WTC11 (cell line): ENCODE results near the gene RAX2. TPM values are rescaled to one million over a fixed set of nuclear protein-coding genes. Genes with fewer than 3 reads are reported as not detected.

Source experiments
- ATAC-seq: fragments of 200-7000 bp; cut with Tn5 transposase; 2 replicates; pipeline ENCODE4 v1.10.0; 2021; ENCODE audit warnings: mild to moderate bottlenecking, moderate library complexity
- CTCF ChIA-PET: fragments of 300-600 bp; sonication (Branson Sonifier 250); formaldehyde crosslinking; loops from one replicate; lab custom pipeline; 2021; ENCODE audit warnings: antibody characterized with exemption; lab: Charles Lee
- POLR2A ChIA-PET: fragments of 350-600 bp; sonication (Branson Sonifier 250); formaldehyde crosslinking; loops from one replicate; lab custom pipeline; 2021; ENCODE audit warnings: antibody characterized with exemption; lab: Charles Lee
- DNase-seq: peaks from one replicate; pipeline ENCODE4 v3.0.0; 2021; ENCODE audit warnings: low spot score
- H3K27ac Mint-ChIP-seq: 2 replicates; pipeline ENCODE4 v1.8.0; 2021; ENCODE audit warnings: mixed read lengths
- H3K27me3 Mint-ChIP-seq: 2 replicates; pipeline ENCODE4 v1.8.0; 2021; ENCODE audit warnings: low read depth, mild to moderate bottlenecking, moderate library complexity, mixed read lengths
- H3K36me3 Mint-ChIP-seq: 2 replicates; pipeline ENCODE4 v1.8.0; 2021; ENCODE audit warnings: mixed read lengths
- H3K4me1 Mint-ChIP-seq: 2 replicates; pipeline ENCODE4 v1.8.0; 2022; ENCODE audit warnings: mixed read lengths
- H3K4me3 Mint-ChIP-seq: 2 replicates; pipeline ENCODE4 v1.8.0; 2021; ENCODE audit warnings: mild to moderate bottlenecking, moderate library complexity, mixed read lengths
- H3K9me3 Mint-ChIP-seq: 2 replicates; pipeline ENCODE4 v1.8.0; 2021; ENCODE audit warnings: mixed read lengths
- ATF1 ChIP-seq: sonication (generic); formaldehyde crosslinking; IDR thresholded peaks from 2 replicates; pipeline ENCODE4 v1.8.1; 2023; ENCODE audit warnings: mild to moderate bottlenecking, moderate library complexity, missing genetic modification reagents
- FOXJ3 ChIP-seq: sonication (generic); formaldehyde crosslinking; IDR thresholded peaks from 2 replicates; pipeline ENCODE4 v1.9.0; 2021; ENCODE audit warnings: missing genetic modification reagents, mild to moderate bottlenecking, borderline replicate concordance
- MXD4 ChIP-seq: fragments of 250-450 bp; sonication (Bioruptor Pico); IDR thresholded peaks from 2 replicates; pipeline ENCODE4 v1.8.0; 2021; ENCODE audit warnings: mild to moderate bottlenecking, moderate library complexity, borderline replicate concordance
- PRDM15 ChIP-seq: sonication (generic); formaldehyde crosslinking; IDR thresholded peaks from 2 replicates; pipeline ENCODE4 v1.8.0; 2022; ENCODE audit warnings: missing genetic modification reagents
- PRRX2 ChIP-seq: fragments of 250-450 bp; sonication (Bioruptor Pico); IDR thresholded peaks from 2 replicates; pipeline ENCODE4 v1.8.0; 2021; ENCODE audit warnings: mild to moderate bottlenecking
- TCF7 ChIP-seq: sonication (generic); formaldehyde crosslinking; IDR thresholded peaks from 2 replicates; pipeline ENCODE4 v1.8.0; 2022; ENCODE audit warnings: mild to moderate bottlenecking, low read depth, missing genetic modification reagents, moderate library complexity
- ZNF219 ChIP-seq: sonication (generic); formaldehyde crosslinking; IDR thresholded peaks from 2 replicates; pipeline ENCODE4 v1.8.0; 2023; ENCODE audit warnings: missing genetic modification reagents, mild to moderate bottlenecking, borderline replicate concordance
- ZNF281 ChIP-seq: sonication (generic); formaldehyde crosslinking; IDR thresholded peaks from 2 replicates; pipeline ENCODE4 v1.8.0; 2023; ENCODE audit warnings: mild to moderate bottlenecking, missing genetic modification reagents
- ZNF396 ChIP-seq: fragments of 250-450 bp; sonication (Bioruptor Pico); IDR thresholded peaks from 2 replicates; pipeline ENCODE4 v1.8.0; 2021; ENCODE audit warnings: mild to moderate bottlenecking, moderate library complexity, borderline replicate concordance
- total RNA-seq: library from RNA; stranded (reverse); gene quantifications from 3 replicates; pipeline ENCODE4 v1.2.3, GENCODE V29; 2021
- TF ChIP-seq, protein P1 (sequence below): sonication (generic); formaldehyde crosslinking; IDR thresholded peaks from 2 replicates; pipeline ENCODE4 v1.8.1; 2022; ENCODE audit warnings: low read depth, mild to moderate bottlenecking, moderate library complexity, missing genetic modification reagents, borderline replicate concordance
- TF ChIP-seq, protein P2 (sequence below): sonication (generic); formaldehyde crosslinking; IDR thresholded peaks from 2 replicates; pipeline ENCODE4 v1.8.1; 2023; ENCODE audit warnings: mild to moderate bottlenecking, missing genetic modification reagents
- TF ChIP-seq, protein P3 (sequence below): sonication (generic); formaldehyde crosslinking; IDR thresholded peaks from 2 replicates; pipeline ENCODE4 v1.8.0; 2023; ENCODE audit warnings: missing genetic modification reagents
- TF ChIP-seq, protein P4 (sequence below): fragments of 250-450 bp; sonication (Bioruptor Pico); IDR thresholded peaks from 2 replicates; pipeline ENCODE4 v1.9.0; 2021; ENCODE audit warnings: mild to moderate bottlenecking
- TF ChIP-seq, protein P5 (sequence below): sonication (generic); formaldehyde crosslinking; conservative IDR thresholded peaks from 2 replicates; pipeline ENCODE4 v1.8.1; 2023; ENCODE audit warnings: mild to moderate bottlenecking, low read depth, missing genetic modification reagents, moderate library complexity

RAX2 gene
- total RNA-seq, 1 experiment from 2014 or later = 0.09 TPM

DNA sequence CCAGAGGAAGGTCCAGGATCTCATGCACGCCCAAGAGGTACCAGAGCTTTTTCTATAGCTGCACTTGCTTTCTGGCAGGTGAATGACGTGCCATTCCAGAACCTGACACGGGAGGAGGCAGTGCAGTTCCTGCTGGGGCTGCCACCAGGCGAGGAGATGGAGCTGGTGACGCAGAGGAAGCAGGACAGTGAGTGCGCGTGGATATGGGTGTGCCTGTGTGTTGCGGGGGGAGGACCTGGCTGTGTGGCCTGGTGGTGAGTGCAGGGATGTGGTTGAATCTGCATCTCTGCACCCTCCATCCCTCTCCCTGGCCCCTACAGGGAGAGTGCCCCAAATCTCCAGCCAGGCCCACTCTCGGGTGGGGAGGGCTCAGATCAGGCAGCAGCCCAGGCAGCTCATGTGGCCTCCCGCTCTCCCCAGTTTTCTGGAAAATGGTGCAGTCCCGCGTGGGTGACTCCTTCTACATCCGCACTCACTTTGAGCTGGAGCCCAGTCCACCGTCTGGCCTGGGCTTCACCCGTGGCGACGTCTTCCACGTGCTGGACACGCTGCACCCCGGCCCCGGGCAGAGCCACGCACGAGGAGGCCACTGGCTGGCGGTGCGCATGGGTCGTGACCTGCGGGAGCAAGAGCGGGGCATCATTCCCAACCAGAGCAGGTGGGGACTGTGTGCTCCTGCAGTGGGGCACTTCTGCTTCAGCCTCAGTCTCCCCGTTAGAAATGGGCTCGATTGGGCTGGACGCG lies 33.4 kb downstream of the RAX2 start:
- ATAC-seq = no peak
- DNase-seq = no peak
- POLR2A ChIA-PET = no interaction called here
- Mint-ChIP-seq H3K27me3 (no peaks in the 10 kb centered on the region), H3K4me3 (no peak overlapping the region), H3K27ac (no peak overlapping the region), H3K36me3 (peaks cover 8% of the 10 kb centered on the region; the same call in 1 of the 2 replicates), H3K4me1 (no peaks in the 10 kb centered on the region), H3K9me3 (no peaks in the 10 kb centered on the region)
- CTCF ChIA-PET = no interaction called here
- TF ChIP-seq, protein P1, sequence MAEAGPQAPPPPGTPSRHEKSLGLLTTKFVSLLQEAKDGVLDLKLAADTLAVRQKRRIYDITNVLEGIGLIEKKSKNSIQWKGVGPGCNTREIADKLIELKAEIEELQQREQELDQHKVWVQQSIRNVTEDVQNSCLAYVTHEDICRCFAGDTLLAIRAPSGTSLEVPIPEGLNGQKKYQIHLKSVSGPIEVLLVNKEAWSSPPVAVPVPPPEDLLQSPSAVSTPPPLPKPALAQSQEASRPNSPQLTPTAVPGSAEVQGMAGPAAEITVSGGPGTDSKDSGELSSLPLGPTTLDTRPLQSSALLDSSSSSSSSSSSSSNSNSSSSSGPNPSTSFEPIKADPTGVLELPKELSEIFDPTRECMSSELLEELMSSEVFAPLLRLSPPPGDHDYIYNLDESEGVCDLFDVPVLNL (CRISPR knock-in tag) = no peak
- no peak for TF ChIP-seq TCF7
- no peak for TF ChIP-seq ATF1 (CRISPR knock-in tag)
- TF ChIP-seq PRRX2 = no peak

DNA sequence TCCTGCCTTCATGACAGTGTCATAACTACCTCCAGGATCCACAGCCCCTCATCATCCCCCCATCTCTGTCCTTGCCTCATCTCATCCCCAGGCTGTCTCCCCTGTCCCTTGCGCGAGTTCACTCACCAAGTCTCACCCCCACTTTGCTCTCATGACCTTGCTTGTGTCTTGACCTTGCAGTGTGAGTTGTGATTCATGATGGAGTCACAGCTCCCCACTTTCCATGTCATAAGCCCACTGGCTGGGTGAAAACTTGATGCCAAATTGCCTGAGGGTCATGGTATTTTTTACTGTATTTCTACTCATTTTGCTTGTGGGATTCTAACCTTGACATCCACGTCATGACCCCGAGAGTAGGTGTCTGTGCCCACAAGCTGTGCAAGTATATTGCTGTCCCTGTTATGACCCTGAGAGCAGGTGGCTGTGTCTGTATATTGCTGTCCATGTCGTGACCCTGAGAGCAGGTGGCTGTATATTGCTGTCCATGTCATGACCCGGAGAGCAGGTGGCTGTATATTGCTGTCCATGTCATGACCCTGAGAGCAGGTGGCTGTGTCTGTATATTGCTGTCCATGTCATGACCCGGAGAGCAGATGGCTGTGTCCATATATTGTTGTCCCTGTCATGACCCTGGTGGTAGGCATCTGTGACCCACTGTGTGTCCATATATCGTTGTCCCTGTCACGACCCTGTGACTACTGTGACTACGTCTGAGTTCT lies 34.4 kb downstream of the RAX2 start:
- no peaks in the 10 kb centered on the region for H3K4me1 Mint-ChIP-seq
- H3K27me3 Mint-ChIP-seq = no peaks in the 10 kb centered on the region
- no peaks in the 10 kb centered on the region for H3K9me3 Mint-ChIP-seq
- POLR2A ChIA-PET = no interaction called here
- no peak for DNase-seq
- no peak for ATAC-seq
- TF ChIP-seq PRDM15 (CRISPR knock-in tag) = no peak
- TF ChIP-seq, all 79 proteins: peak for 0
- no peak overlapping the region for H3K27ac Mint-ChIP-seq
- CTCF ChIA-PET = no interaction called here
- peaks cover 8% of the 10 kb centered on the region; the same call in 1 of the 2 replicates for H3K36me3 Mint-ChIP-seq
- no peak overlapping the region for H3K4me3 Mint-ChIP-seq

DNA sequence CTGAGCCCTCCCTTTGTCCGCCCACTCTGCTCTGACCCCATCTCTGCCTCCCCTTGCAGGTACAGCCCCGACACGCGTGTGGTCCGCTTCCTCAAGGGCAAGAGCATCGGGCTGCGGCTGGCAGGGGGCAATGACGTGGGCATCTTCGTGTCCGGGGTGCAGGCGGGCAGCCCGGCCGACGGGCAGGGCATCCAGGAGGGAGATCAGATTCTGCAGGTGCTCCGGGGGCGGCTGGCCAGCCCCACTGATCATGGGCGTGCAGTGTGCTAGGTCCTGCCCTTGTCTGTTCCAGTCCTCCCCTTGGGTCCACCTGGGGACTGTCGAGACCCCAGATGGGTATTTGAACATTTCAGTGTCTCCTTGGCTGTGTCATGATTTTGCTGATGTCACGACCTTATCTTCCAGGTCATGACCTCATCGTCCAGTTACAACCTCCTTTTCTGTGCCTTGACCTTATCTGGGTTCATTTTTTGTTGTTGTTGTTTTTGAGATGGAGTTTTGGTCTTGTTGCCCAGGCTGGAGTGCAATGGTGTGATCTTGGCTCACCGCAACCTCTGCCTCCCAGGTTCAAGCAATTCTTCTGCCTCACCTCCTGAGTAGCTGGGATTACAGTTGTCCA lies 35.8 kb downstream of the RAX2 start:
- Mint-ChIP-seq H3K36me3 (peaks cover 11% of the 10 kb centered on the region; the same call in 1 of the 2 replicates), H3K9me3 (no peaks in the 10 kb centered on the region), H3K27ac (no peak overlapping the region), H3K4me1 (no peaks in the 10 kb centered on the region), H3K27me3 (no peaks in the 10 kb centered on the region), H3K4me3 (no peak overlapping the region)
- ChIA-PET POLR2A (interaction anchor here (0.7 kb wide), 1 partner anchor 26 kb away, joined by 6 read pairs; no protein-coding TSS in a partner anchor), CTCF (no interaction called here)
- DNase-seq = no peak
- no peak for ATAC-seq
- TF ChIP-seq ZNF281 (CRISPR knock-in tag) (no peak), MXD4 (CRISPR knock-in tag) (no peak), ZNF396 (CRISPR knock-in tag) (no peak), ZNF219 (no peak), FOXJ3 (no peak)
- TF ChIP-seq, protein P2, sequence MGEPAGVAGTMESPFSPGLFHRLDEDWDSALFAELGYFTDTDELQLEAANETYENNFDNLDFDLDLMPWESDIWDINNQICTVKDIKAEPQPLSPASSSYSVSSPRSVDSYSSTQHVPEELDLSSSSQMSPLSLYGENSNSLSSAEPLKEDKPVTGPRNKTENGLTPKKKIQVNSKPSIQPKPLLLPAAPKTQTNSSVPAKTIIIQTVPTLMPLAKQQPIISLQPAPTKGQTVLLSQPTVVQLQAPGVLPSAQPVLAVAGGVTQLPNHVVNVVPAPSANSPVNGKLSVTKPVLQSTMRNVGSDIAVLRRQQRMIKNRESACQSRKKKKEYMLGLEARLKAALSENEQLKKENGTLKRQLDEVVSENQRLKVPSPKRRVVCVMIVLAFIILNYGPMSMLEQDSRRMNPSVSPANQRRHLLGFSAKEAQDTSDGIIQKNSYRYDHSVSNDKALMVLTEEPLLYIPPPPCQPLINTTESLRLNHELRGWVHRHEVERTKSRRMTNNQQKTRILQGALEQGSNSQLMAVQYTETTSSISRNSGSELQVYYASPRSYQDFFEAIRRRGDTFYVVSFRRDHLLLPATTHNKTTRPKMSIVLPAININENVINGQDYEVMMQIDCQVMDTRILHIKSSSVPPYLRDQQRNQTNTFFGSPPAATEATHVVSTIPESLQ (CRISPR knock-in tag) = no peak
- TF ChIP-seq, protein P3, sequence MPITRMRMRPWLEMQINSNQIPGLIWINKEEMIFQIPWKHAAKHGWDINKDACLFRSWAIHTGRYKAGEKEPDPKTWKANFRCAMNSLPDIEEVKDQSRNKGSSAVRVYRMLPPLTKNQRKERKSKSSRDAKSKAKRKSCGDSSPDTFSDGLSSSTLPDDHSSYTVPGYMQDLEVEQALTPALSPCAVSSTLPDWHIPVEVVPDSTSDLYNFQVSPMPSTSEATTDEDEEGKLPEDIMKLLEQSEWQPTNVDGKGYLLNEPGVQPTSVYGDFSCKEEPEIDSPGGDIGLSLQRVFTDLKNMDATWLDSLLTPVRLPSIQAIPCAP (CRISPR knock-in tag) = no peak
- TF ChIP-seq, protein P4, sequence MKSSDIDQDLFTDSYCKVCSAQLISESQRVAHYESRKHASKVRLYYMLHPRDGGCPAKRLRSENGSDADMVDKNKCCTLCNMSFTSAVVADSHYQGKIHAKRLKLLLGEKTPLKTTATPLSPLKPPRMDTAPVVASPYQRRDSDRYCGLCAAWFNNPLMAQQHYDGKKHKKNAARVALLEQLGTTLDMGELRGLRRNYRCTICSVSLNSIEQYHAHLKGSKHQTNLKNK (CRISPR knock-in tag) = no peak
- TF ChIP-seq, protein P5, sequence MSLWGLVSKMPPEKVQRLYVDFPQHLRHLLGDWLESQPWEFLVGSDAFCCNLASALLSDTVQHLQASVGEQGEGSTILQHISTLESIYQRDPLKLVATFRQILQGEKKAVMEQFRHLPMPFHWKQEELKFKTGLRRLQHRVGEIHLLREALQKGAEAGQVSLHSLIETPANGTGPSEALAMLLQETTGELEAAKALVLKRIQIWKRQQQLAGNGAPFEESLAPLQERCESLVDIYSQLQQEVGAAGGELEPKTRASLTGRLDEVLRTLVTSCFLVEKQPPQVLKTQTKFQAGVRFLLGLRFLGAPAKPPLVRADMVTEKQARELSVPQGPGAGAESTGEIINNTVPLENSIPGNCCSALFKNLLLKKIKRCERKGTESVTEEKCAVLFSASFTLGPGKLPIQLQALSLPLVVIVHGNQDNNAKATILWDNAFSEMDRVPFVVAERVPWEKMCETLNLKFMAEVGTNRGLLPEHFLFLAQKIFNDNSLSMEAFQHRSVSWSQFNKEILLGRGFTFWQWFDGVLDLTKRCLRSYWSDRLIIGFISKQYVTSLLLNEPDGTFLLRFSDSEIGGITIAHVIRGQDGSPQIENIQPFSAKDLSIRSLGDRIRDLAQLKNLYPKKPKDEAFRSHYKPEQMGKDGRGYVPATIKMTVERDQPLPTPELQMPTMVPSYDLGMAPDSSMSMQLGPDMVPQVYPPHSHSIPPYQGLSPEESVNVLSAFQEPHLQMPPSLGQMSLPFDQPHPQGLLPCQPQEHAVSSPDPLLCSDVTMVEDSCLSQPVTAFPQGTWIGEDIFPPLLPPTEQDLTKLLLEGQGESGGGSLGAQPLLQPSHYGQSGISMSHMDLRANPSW (CRISPR knock-in tag) = no peak
